Measurements from ENCODE around the gene BRSK1.
A peak's percentile ranks its signal among the peaks of the same experiment; 100 is the strongest.

The BRSK1 gene

DNA sequence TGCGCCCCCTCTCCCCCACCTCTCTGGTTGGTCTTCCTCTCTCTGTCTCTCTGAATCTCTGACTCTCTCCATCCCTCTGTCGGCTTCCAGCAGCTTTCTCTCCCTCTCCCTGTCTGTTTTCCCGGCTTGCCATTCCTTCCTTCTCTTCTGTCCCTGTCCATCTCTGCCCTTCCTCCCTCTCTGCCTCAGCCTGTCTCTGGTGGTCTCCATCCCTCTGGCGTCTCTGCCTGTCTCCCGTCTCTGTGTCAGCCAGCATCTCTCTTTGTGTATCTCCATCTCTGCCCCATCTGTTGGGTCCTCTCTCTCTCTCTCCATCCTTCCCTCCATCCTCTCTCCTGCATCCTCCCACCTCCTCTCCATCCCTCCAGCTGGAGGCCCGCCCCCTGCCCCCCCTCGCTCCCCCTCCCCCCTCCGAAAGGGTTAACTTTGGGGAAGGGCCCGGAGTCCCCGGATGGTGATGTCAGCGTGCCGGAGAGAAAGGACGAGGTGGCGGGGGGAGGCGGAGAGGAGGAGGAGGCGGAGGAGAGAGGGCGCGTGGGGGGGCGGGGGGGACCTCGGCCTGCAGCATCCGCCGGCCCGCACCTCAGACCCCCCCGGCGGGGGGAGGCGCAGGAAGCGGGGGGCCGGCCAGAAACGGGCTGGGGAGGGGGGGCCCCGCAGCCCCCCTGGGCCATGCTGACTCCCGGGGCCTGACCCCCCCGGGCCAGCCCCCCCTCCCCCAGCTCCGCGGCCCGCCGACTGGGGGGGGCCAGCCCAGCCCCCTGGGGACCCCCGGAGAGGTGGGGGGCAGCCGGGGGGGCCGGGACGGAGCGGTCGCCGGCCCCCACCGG is at the start of gene BRSK1:
TSS of gene BRSK1 (plus strand) at position 450 of the 830 bp plus-strand sequence. CDS start 446 bp downstream, outside the sequence.
- peak; percentile 29 to 31 for DNase-seq (ENCODE audit: low read depth in 2 of 2)

GRCh38 chr19:55238030-55238429 is 45.8 kb upstream of the BRSK1 start:
- no peak for DNase-seq (ENCODE audit: low read depth in 2 of 2)

- DNase-seq (ENCODE audit: low read depth in 2 of 2): no peak
These were observed 44.8 kb upstream of the BRSK1 start for GRCh38 chr19:55239004-55239403.

DNA sequence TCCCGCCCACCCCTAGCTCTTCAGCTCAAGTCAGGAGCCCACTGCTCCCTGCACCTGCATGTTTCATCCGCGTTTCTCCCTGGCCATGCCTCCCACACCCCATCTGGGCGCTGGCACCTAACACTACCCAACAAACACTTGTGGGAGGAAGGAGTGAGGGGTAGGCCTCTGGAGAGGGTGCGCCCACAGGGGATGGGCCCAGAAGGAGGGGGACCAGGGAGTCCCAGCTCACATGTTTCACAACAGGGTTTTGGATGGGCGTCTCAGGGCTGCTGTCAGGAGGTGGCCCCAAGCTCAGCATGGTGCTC is 43.1 kb upstream of the BRSK1 start:
- DNase-seq (ENCODE audit: low read depth in 2 of 2): no peak

DNA sequence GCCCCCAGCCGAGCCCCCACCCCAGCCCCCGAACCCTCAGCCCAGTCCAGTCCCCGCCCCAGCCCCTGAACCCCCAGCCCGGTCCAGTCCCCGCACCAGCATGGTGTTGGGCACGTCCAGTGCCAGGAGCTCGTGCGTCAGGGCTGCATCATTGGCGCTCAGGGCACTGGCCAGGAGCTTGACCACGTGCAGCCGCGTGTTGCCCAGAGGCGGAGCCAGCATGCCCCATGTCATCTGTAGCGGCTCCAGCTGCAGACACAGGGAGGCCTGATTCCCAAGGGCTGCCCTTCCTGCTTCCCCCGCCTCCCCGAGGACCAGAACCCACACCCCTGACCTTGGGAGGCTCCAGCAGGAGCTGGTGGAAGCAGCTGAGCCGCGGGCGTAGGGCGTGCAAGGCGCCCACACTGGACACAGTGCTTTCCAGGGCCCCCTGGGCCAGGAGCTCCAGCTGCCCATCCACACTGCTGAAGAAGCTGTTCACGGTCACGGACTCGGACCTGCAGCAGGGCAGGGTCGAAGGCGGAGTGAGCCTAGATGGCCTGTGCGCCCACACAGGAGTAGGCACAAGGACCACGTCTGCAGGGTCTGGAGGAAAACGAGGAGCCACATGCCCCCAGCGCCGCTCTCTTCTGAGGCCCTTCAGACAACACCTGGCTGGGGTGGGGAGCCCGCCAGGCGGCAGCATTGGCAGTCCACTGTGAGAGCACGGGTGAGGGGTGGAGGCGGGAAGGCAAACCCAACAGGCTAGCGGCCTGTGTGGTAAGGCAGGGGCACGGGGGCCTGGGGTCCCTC is 42.5 kb upstream of the BRSK1 start:
- no peak for DNase-seq (ENCODE audit: low read depth in 2 of 2)

DNA sequence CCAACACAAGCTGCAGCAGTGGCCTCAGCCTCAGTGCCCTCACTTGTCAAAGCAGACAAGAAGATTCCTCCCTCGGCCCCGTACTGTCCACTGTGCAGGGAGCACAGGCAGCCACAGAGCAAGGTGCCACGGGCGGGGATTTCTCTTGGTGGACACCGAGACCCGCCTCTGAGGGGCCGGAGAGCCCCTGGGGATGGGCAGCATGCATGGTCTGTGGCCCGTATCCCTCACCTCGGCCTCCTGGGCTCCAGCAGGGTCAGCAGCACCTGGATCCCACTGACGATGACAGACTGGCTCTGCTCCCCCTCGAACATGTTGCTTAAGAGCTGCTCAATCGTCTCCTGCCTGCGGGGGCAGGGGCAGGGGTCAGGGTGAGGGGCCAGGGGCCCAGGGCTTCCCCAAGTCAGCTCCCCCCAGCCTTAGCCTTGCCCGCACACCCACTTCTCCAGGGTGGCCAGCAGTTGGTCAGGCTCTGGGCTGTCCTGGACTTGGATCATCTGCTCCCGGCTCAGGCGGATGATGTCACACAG is 41.8 kb upstream of the BRSK1 start:
- no peak for DNase-seq (ENCODE audit: low read depth in 2 of 2)

GRCh38 chr19:55242517-55242916 is 41.3 kb upstream of the BRSK1 start:
- DNase-seq (ENCODE audit: low read depth in 2 of 2): no peak

DNA sequence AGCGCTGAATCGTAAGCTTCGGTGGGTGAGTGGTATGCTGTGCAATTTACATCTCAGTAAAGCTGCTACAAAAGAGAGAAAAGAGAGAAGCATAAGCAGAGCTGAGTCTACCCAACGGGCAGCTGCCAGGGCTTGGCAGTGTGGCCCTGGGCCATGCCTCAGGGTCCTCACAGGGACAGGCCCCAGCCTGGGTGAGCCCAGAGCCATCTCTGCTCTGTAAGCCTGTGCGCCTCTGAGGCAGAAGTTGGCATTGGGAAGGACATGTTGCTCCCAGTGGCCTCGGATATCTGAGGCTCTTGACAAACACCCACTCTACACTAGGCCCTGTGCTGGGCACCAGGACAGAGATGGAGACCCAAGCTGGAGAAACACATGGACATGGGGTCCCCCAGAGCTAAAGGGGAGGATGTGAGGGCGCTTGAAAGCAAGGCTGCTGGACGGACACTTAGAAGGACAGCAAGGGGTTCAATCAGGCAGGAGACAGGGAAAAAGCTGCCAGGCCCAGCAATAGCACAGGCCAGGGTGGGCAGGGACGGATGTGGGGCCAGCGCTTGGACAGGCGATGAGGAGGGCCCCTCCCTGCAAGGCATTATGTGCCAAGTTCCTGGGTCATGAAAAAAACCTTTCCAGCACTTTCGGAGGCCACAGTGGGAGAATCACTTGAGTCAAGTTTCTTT is 39.7 kb upstream of the BRSK1 start:
- no peak for DNase-seq (ENCODE audit: low read depth in 2 of 2)

- DNase-seq (ENCODE audit: low read depth in 2 of 2): no peak
These were observed 38.4 kb upstream of the BRSK1 start for GRCh38 chr19:55245236-55245904.

DNA sequence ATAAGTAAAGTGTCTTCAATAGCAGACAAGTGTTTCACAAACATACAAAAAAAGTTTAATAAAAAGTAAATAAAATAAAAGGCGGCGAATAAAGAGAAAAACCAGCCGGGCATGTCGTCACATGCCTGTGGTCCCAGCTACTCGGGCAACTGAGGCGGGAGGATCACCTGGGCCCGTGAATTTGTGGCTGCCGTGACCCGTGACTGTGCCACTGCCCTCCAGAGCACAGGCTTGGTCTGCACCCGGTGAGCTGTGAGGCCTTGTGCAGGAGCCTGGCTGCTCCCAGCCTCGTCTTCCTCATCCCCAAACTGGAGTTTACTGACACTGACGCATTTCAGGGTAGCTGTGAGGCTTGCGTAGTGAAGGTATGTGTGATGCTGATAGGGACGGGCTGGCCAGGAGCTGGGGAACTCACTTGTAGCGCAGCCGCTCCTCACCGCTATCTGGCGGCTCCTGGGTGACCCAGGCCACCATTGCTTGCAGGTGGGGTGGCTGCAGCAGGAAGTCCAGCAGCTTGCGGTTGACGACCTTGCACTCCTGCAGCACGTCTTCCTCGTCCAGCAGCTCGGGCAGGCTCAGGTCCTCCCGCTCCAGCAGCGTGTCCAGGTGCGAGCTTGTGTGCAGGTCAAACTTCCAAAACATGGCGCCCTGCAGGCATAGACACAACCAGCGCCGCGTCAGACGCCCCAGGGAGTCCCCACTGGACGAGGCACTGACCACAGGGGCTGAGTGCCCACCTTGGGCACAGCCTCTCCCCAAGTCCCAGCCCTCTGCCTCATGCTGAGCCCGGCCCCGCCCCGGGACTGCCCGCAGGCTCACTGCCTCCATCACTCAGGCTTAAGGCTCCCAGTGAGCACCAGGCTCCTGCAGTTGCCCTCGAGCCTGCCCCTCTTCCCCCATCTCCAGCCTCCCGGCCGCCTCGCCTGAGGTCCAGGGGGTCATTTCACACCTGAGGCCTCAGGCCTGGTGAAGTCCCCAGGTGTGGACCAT is 37.0 kb upstream of the BRSK1 start:
- DNase-seq (ENCODE audit: low read depth in 2 of 2): no peak

DNA sequence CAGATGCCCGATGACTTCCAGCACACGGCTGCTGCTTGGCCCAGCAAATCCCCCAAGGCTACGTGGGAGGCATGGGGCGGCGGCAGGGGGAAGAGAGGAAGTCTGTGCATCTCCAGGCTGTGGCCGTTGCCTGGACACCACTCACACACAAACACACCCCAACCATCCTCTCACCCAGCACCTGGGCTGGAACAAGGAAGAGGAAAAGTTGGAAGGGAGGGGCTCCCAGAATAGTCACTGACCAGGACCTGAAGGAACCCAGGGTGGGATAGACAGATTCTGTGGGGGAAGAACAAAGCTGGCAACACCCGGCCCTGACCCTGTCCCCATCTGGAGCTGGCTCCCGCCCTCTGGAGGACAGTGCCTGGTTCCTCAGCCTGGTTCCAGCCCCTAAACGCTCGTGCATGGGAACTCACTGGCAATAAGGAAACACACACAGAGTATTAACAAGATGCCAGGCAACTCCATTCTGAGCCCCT is 36.1 kb upstream of the BRSK1 start:
- no peak for DNase-seq (ENCODE audit: low read depth in 2 of 2)

- no peak for DNase-seq (ENCODE audit: low read depth in 2 of 2)
These were observed 35.6 kb upstream of the BRSK1 start for GRCh38 chr19:55248166-55248675.

GRCh38 chr19:55248704-55249103 is 35.1 kb upstream of the BRSK1 start:
- no peak for DNase-seq (ENCODE audit: low read depth in 2 of 2)

DNA sequence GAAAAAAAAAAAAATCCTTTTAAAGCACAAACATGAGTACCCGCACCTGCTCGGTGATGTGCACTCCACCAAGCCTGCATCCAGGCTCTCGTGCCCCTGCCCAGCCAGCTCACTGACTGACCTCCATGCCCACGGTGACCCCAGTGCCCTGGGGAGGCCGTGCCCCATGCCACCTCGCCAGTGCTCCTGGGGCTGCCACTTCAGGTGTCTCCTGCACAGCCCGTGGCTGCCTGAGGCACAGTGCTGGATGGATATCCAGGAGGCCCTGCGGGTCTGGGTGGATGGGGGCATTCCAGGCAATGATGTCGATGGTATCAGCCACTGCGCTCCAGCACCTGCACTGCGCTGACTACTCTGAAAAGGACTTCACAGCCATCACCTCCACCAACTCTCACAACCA is 34.0 kb upstream of the BRSK1 start:
- no peak for DNase-seq (ENCODE audit: low read depth in 2 of 2)

- no peak for DNase-seq (ENCODE audit: low read depth in 2 of 2)
These were observed 33.3 kb upstream of the BRSK1 start for GRCh38 chr19:55250262-55251036.

DNA sequence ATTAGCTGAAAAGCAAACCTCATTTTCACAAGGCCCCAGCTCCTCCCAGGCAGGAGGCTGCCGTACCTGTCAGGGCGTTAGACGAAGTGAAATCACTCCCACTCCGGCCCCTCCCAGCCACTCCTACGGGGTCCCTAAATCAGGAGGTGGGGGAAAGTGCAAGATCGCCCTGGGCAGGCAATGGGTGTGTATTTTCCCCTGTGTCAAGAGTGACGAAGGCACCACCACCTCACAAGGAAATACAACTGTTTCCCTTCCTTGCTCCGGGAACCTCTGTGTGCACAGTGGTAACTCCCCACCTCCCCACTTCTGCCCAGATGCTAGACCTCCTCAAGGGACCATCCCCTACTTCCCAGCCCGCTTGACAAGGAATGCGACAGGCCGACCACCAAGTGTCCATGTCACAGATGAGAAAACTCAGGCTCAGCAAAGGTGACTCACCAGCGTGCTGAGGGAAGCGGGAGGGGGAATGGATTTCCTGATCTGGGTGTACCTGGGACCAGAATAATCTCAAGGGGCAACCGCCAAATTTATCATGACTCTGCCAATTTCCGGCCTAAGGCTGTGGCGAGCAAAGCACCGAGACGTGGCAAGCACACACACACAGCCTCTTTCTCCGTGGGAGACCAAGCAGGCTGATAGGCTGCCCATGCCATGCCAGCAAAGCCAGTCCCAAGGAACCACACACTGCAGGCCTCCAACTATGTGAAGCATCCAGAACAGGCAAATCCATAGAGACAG is 32.3 kb upstream of the BRSK1 start:
- DNase-seq (ENCODE audit: low read depth in 2 of 2): peak in 1 of 2 donors; percentile 34

DNA sequence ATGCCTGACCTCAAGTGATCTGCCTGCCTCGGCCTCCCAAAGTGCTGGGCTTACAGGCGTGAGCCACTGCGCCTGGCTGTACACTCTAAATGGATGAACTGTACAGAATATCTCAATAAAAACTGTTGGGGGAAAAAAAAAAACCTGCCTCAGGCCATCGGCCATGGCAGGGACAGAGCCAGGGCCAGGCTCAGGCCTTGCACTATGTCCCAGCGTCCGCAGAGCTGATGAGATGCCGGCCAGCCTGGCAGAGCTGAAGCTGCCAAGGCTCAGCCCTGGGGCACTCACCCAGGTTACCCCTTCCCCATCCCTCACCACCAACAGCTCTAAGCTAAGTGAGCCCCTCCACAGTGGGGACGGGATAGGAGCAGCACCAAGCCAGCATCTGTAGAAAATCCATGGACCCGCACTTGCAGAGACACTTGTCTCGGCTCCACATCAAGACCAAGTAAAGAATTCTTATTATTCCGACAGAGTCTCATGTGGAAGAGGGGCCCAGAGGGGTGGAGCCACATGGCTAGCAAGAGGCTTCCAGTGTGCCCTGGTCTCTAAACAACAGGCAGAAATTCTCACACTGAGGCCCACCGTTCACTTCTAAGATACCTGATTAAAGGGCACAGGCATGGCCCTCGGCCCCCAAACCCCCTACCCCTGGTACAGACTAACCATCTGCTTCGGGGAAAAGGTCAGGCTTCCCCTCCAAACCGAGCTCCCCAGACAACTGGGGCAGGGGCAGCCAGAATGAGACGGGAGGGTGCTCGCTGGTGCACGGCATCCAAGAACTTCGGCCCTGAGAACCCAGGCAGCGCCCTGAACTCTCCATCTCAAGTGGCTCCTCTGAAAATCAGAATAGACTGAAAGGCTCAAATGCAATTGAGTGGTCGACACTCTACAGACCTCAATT is 30.8 kb upstream of the BRSK1 start:
- no peak for DNase-seq (ENCODE audit: low read depth in 2 of 2)

All from stimulated activated CD8-positive, alpha-beta memory T cell treated with anti-CD3 and anti-CD28 coated beads, Interleukin-15, amount 100 ng/mL, for 4 hours (primary cell).